Measurements from ENCODE around the gene ICA1.

Gene ICA1

GRCh38 chr7:8226501-8226900, 35.5 kb downstream of the ICA1 start:
- DNase-seq: no peak

- no peak for DNase-seq
Observed at GRCh38 chr7:8221567-8221966, 40.4 kb downstream of the ICA1 start.

GRCh38 chr7:8221101-8221495, 40.9 kb downstream of the ICA1 start:
- DNase-seq: no peak

GRCh38 chr7:8220376-8221100, 41.4 kb downstream of the ICA1 start:
- no peak for DNase-seq

GRCh38 chr7:8217200-8218068, 44.5 kb downstream of the ICA1 start:
- peak; percentile 91 for DNase-seq

GRCh38 chr7:8216334-8216690, 45.7 kb downstream of the ICA1 start:
- DNase-seq: no peak

- DNase-seq: no peak
Observed at GRCh38 chr7:8215648-8216333, 46.2 kb downstream of the ICA1 start.

- no peak for DNase-seq
Observed at GRCh38 chr7:8214244-8214824, 47.6 kb downstream of the ICA1 start.

GRCh38 chr7:8213381-8213780, 48.6 kb downstream of the ICA1 start:
- no peak for DNase-seq

- DNase-seq: no peak
Observed at GRCh38 chr7:8212638-8213037, 49.3 kb downstream of the ICA1 start.

GRCh38 chr7:8211725-8212096, 50.3 kb downstream of the ICA1 start:
- DNase-seq: no peak

- no peak for DNase-seq
Observed at GRCh38 chr7:8210845-8211724, 50.9 kb downstream of the ICA1 start.

- DNase-seq: no peak
Observed at GRCh38 chr7:8209353-8209752, 52.6 kb downstream of the ICA1 start.

- no peak for DNase-seq
Observed at GRCh38 chr7:8208816-8209215, 53.2 kb downstream of the ICA1 start.

- DNase-seq: no peak
Observed at GRCh38 chr7:8206956-8207355, 55.0 kb downstream of the ICA1 start.

GRCh38 chr7:8205537-8205936, 56.4 kb downstream of the ICA1 start:
- no peak for DNase-seq

GRCh38 chr7:8205031-8205387, 57.0 kb downstream of the ICA1 start:
- no peak for DNase-seq

GRCh38 chr7:8204339-8205030, 57.5 kb downstream of the ICA1 start:
- no peak for DNase-seq

- no peak for DNase-seq
Observed at GRCh38 chr7:8201846-8202441, 60.0 kb downstream of the ICA1 start.

GRCh38 chr7:8200717-8201116, 61.2 kb downstream of the ICA1 start:
- DNase-seq: no peak

GRCh38 chr7:8200316-8200715, 61.7 kb downstream of the ICA1 start:
- DNase-seq: no peak

All from NCI-H510A treated with DMSO at 0.1 percent for 48 hours (cell line).